Glomerular endothelial cell (primary cell): ENCODE measurements around the gene ZFPM1. TPM values are rescaled to one million over a fixed set of nuclear protein-coding genes. Genes with fewer than 3 reads are reported as not detected.
"Not testable (repeated sequence)": the region's sequence is repeated elsewhere in the genome, so short reads cannot be mapped to it uniquely, and the experiment has no call there.

ENCODE experiments used
- DNase-seq: peaks from one replicate; pipeline ENCODE4 v3.0.0-alpha.2; 2011; ENCODE audit warnings: low read depth, low spot score; ENCODE audit errors: extremely low read depth
- total RNA-seq: library from RNA; depleted of rRNA; stranded (reverse); fragments of >200 nt; gene quantifications from 2 replicates; pipeline ENCODE4 v1.2.3, GENCODE V29; 2015

ZFPM1 gene
- 1.6 and 3.3 TPM in 2 replicates for total RNA-seq

GRCh38 chr16:88453217-88453531 is at the start of gene ZFPM1:
Gene ZFPM1 (plus strand): TSS chr16:88453280. CDS start chr16:88453639, 359 bp downstream.
- no peak for DNase-seq

- DNase-seq = no peak
Observed at GRCh38 chr16:88403794-88404581, 49.1 kb upstream of the ZFPM1 start.

GRCh38 chr16:88404769-88405168 is 48.3 kb upstream of the ZFPM1 start:
- DNase-seq = no peak

GRCh38 chr16:88405216-88406060 is 47.6 kb upstream of the ZFPM1 start:
- DNase-seq = no peak

- DNase-seq = no peak
Observed at GRCh38 chr16:88406096-88407041, 46.7 kb upstream of the ZFPM1 start.

- DNase-seq = no peak
Observed at GRCh38 chr16:88407042-88407420, 46.0 kb upstream of the ZFPM1 start.

- DNase-seq = no peak
Observed at GRCh38 chr16:88407807-88408206, 45.3 kb upstream of the ZFPM1 start.

- DNase-seq = no peak
Observed at GRCh38 chr16:88408561-88409142, 44.4 kb upstream of the ZFPM1 start.

GRCh38 chr16:88409296-88410065 is 43.6 kb upstream of the ZFPM1 start:
- no peak for DNase-seq

- DNase-seq = not testable (repeated sequence)
Observed at GRCh38 chr16:88410297-88410968, 42.6 kb upstream of the ZFPM1 start.

GRCh38 chr16:88411951-88412576 is 41.0 kb upstream of the ZFPM1 start:
- no peak for DNase-seq

GRCh38 chr16:88412766-88413165 is 40.3 kb upstream of the ZFPM1 start:
- DNase-seq = no peak

- no peak for DNase-seq
Observed at GRCh38 chr16:88413231-88413630, 39.8 kb upstream of the ZFPM1 start.

GRCh38 chr16:88413631-88414030 is 39.4 kb upstream of the ZFPM1 start:
- no peak for DNase-seq

- DNase-seq = no peak
Observed at GRCh38 chr16:88414521-88415380, 38.3 kb upstream of the ZFPM1 start.

GRCh38 chr16:88415381-88415705 is 37.7 kb upstream of the ZFPM1 start:
- DNase-seq = no peak

- DNase-seq = no peak
Observed at GRCh38 chr16:88415713-88416323, 37.3 kb upstream of the ZFPM1 start.

- no peak for DNase-seq
Observed at GRCh38 chr16:88416686-88417085, 36.4 kb upstream of the ZFPM1 start.
